Left cardiac atrium (tissue), 4 donors: ENCODE data around the gene CBLB. TPM values are rescaled to one million over a fixed set of nuclear protein-coding genes. Genes with fewer than 3 reads are reported as not detected.

Source experiments
- ATAC-seq, 2 donors: fragments of 200-7000 bp; cut with Tn5 transposase; one replicate each; pipeline ENCODE4 v1.9.1; 2020; ENCODE audit warnings: mild to moderate bottlenecking in 2 of 2, moderate library complexity in 2 of 2
- DNase-seq: peaks from one replicate; pipeline ENCODE4 v3.0.0-alpha.2; 2020
- intact Hi-C, 2 donors: fragments of 100-400 bp; cut with DNase I; formaldehyde crosslinking; loops; one replicate each; pipeline versions ENCODE4 v1.14.1 to v1.15.1; 2022 to 2023
- long read RNA-seq: library from polyadenylated mRNA; unstranded; transcript quantifications from one replicate; pipeline ENCODE4 v2.0.0, GENCODE V29; 2021
- total RNA-seq, 2 donors: library from RNA; stranded (reverse); fragmentation: NEBNext Ultra II Directional; extraction: Animal tissue kit (Norgen Biotek cat#: 25700); gene quantifications; one replicate each; pipeline ENCODE4 v1.2.1, GENCODE V29; 2021
- donor health status: DM: no; HTN: yes; CAD: no.
- donor health status: DM: no; HTN: yes; CAD: no; lungs with severe emphysema.
- donor health status: DM: yes; HTN: yes; CAD: no.
- donor health status: Dilated cardiomyopathy.

CBLB gene
- 10 to 100 TPM; 35.7 to 41.1 TPM for total RNA-seq
- long read RNA-seq, full-length matches to known transcripts, result 4 of 16 reads
- long read RNA-seq, partial matches to known transcripts, result 4 of 16 reads
- long read RNA-seq, other reads (novel, unspliced or antisense), result 8 of 16 reads

DNA sequence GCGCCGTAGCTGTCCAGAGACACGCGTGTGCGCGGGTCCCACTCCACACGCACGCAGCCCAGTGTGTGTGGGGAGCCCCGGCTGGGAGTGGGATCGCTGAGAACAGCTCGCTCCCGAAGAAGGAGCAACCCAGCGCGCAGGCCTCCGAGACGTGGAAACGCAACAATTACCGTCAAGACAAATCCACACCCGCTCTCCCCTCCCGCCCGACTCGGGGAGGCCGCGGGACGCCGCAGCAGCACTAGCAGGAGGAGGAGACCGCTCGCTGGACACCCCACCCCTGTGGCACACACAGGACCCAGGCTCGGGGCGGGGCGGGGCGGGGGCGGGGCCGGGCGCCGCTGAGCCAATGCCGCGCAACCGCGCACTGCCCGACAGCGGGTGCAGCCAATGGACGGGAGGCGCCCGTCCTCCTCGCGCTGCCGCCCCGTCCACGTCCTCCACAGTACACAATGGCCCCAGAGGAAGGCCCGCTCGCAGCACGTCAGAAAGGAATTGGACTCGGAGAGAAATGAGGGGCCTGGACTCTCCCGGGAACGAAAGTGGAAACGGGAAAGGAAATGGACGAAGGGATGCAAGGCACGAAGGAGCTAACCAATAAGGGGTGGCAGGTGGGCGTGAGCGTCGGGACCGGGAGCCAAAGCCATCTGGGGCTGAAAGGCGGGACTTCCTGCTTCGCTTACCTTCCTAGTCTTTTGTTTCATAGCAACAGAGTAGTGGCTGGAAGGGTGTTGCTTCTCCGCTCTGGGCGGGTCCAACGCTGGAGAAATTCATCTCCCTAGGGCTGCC lies at the start of gene CBLB:
Gene CBLB, minus strand, starts transcription at position 271 of the 789 bp plus-strand sequence. CDS start 1,435 bp downstream, outside the sequence.
- ATAC-seq (peak; percentile 95 to 98), DNase-seq (peak; percentile 94)
- intact Hi-C loops, result loop anchor here in 1 of 2 donors (5.0 kb wide), 1 partner anchor 77 kb away; no protein-coding TSS in a partner anchor

DNA sequence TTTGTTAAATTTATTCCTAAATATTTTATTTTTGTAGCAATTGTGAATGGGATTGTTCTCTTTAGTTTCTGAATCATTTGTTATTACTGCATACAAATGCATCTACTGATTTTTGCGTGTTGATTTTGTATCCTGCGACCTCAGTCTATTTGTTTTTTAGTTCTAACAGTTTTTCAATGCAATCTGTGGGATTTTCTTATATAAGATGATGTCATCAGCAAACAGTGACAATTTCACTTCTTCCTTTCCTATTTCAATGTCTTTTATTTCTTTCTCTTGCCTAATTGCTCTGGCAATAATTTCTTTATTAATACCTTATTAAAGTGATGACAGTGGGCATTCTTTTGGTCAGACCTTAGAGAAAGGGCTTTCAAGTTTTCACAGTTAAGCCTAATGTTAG lies 48.0 kb upstream of the CBLB start:
- DNase-seq (no peak), ATAC-seq (no peak)
- intact Hi-C loops, result no loop called here

DNA sequence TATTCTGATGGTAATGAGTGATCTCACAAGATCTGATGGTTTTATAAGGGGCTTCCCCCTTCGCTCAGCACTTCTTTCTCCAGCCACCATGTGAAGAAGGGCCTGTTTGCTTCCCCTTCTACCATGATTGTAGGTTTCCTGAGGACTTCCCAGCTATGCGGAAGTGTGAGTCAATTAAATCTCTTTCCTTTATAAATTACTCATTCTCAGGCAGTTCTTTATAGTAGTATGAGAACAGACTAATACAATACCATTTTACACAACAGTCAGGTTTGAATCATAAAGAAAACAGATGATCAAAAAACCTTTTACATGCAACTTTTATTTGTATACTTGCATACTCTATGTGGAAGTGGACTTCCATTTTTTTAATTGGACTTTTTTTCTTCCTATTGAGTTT lies 46.7 kb upstream of the CBLB start:
- intact Hi-C loops, result no loop called here
- no peak for DNase-seq
- ATAC-seq, result no peak

DNA sequence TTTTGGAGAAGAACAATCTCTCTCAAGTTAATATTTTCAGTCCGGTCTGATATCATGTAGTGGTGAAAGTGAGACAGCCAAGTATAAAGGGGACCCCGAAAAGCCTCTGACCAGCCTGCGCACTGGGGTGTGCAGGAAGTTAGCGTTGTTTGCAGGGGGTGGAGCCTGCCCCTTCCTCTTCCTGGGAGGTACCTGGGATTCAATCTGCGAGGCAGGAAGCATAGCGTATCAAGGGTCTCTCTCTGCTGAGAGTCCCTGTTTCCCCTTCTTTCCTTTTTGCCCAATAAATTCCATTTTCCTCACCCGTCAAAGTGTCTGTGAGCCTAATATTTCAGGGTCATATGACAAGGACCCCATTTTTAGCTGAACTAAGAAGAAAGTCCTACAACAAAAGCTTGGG lies 44.8 kb upstream of the CBLB start:
- intact Hi-C loops, result no loop called here
- ATAC-seq (no peak), DNase-seq (no peak)

DNA sequence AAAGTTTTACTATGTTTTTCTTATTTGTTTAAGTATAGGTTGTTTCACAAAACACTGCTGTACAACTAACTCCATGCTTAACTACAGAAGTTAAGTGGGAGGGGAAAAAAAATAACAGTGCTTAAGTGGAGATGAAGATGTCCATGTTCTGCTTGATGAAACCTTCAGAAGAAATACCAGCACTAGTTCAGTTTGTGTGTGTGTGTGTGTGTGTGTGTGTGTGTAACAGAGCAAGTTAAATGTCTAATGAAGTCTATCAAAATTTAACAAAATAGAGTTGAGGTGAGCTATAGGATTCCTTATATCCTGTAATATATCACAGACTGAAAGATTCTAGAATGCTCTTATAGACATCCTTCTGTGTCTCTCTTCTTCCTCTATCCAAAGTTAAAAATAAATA lies 44.1 kb upstream of the CBLB start:
- DNase-seq, result no peak
- intact Hi-C loops, result no loop called here
- no peak for ATAC-seq

DNA sequence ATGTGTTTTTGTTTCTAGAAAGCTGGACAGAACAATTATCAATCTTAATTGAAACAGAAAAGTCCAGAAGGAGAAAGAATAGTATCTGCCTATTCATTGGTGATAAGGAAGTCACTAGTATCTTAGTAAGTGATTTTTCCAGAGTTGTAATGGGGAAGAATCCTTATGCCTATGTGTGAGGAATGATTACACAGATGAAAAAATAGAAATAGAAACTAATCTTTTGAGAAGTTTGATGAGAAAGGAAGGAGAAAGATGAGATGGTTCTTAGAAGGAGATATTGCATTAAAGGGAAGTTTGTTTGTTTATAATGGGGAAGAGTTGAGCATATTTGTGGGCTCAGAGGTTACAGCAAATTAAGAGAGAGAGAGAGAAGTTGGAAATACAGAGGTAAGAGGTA lies 42.7 kb upstream of the CBLB start:
- DNase-seq (no peak), ATAC-seq (no peak)
- intact Hi-C loops, result no loop called here

DNA sequence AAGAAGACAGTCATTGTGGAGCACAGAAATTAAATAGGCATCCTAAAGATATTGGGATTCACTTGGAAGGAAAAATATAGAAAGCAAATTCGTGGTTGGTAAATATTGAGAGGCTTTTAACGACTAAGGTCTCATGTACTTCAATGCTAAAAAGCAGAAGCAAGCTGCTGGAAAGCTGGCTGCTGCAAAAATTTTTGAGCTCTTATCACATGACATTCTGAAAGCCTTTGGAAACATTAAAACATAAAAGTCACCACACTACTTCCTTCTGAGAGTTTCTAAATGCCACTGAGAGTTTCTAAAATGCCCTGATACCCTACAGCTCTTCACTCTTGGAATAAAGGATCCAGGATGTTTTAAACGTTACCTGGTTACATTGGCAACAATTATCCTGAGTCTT lies 39.0 kb upstream of the CBLB start:
- peak in 1 of 2 donors; percentile 40 for ATAC-seq
- no peak for DNase-seq
- intact Hi-C loops, result no loop called here

DNA sequence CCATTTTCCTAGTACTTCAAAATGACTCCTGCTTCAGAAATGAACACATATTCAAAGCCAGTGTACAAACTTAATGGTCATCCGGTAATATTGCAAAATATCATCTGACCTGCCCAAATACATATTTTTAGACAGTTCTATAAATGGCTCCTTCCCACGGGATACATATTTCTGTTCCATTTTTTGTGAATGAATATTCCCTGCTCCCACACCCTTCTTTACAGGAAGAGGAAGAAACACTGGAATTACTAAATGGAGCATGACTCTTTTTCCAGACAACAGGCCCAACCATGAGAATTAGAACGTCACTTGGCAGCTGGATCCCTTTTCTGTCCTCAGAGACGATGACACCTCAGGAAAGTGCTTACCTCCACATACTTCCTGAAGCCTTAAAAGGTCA lies 38.0 kb upstream of the CBLB start:
- peak; percentile 79 to 87 for ATAC-seq
- intact Hi-C loops, result no loop called here
- DNase-seq, result peak; percentile 34

DNA sequence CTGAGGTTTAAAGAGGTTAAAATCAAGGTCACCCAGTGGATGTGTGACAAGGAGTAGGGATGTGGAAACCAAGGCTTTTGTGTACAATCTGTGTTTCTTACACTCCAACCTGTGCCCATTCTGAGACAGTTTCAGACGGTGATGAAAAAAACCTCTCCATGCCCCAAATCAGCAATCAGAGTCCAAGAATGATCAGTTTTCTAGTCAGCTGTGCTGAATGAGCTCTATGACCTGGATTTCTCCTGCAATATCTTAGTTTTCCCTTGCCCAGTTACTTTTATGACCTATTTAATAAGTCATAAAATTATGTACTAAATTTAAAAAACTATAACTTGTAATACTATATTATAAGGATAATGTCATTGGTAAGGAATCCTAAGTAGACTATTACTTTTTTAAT lies 37.5 kb upstream of the CBLB start:
- ATAC-seq (peak; percentile 36 to 38), DNase-seq (no peak)
- intact Hi-C loops, result no loop called here

DNA sequence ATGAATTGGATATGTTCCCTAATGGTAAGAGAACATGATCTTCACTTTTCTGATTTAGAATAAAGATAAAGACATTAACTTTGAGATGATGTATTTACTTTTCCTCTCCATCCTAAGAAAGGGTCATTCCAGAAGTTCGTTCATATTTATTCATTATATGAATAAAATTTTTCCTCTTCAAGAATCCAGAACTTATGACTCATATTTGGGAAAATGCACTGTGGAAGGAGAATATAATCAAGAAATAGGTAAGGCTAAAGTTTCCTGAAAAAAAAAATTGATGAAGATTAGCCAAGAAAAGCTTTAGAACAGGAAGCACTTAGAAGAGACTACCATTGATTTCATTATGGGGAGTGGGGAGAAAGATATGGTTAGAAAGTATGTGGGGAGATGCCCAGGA lies 36.5 kb upstream of the CBLB start:
- intact Hi-C loops, result no loop called here
- ATAC-seq (no peak), DNase-seq (no peak)

DNA sequence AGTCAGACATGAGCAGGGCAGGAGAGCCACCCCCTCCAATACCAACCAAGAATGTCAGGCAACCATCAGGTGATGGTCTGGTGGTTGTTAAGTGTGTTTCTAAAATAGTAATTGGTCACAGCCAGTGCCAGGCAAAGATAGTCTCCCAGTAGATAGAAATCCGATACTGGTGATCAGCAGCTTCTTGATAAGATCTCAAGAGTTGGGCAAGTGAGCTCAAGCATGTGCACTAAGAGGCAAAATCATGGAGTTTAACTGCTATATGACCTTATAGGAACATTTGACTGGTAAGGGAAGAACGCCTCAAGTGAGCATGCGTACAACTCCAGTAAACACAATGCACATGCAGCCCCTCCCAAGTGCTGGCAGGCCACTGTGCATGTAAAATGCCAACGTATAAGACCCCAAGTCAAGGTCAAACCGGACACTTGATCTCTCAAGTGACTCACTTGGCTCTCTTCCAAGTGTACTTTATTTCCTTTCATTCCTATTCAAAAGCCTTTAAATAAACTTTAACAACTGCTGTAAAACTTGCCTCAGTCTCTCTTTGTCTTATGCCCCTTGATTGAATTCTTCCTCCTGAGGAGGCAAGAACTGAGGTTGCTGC lies 36.0 kb upstream of the CBLB start:
- intact Hi-C loops, result no loop called here
- DNase-seq, result no peak

DNA sequence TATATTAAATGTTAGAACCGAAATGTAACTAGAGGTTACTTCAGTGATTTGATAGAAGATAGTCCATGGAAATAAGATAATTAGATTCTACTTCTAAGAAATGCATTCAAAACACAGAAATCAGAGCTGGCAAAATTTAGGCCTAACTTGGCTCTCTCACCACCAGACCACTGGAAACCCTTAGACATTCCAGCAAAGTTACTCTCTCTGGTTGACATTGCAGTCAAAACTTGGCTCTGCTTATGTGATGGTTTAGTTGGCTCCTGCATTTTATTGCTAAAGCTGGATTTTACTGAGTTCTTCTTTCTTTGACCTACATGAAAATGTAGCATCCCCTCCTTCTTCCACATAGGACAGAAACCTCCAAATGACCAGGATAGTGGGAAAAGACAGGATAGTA lies 35.4 kb upstream of the CBLB start:
- ATAC-seq (no peak), DNase-seq (no peak)
- intact Hi-C loops, result no loop called here

More for the DNA sequence above, 36.0 kb upstream of the CBLB start:
- no peak for ATAC-seq

DNA sequence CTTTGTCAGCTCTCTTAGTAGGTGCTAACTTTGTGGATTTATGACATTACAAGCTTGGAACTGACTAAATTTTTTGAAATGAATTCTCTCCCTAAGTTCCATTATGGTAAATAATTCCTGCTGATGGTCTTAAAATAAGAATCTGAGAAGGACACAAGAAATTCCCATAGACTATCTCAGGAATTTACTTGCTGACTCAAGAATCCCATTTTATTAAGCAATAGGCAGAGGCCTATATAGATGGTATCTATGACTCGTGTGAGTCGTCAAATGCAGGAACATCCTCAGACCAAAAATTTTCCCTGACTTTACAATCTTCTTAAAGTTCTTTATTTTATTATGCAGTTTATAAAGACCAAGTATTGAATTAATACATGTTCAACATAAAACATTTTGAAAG lies 30.7 kb upstream of the CBLB start:
- intact Hi-C loops, result no loop called here
- ATAC-seq (no peak), DNase-seq (no peak)

DNA sequence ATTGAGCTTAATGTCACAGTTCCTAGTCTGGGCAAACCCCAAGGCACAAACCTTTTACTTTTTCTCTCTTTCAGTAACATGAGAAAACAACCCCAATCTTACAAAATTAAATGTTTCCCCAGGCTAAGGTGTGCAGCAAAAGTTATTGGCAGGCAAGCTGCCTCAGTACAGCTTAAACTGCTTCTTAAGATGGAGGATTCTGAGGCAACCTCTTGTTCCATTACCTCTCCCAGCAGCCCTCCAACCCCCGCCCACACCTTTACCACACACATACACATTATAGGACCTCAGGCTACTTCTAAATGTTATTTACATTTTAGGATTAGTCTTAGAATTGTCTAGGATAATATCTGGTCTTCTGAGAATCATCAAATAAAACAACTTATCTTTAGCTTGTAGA lies 22.3 kb upstream of the CBLB start:
- intact Hi-C loops, result no loop called here
- ATAC-seq, result no peak
- no peak for DNase-seq

DNA sequence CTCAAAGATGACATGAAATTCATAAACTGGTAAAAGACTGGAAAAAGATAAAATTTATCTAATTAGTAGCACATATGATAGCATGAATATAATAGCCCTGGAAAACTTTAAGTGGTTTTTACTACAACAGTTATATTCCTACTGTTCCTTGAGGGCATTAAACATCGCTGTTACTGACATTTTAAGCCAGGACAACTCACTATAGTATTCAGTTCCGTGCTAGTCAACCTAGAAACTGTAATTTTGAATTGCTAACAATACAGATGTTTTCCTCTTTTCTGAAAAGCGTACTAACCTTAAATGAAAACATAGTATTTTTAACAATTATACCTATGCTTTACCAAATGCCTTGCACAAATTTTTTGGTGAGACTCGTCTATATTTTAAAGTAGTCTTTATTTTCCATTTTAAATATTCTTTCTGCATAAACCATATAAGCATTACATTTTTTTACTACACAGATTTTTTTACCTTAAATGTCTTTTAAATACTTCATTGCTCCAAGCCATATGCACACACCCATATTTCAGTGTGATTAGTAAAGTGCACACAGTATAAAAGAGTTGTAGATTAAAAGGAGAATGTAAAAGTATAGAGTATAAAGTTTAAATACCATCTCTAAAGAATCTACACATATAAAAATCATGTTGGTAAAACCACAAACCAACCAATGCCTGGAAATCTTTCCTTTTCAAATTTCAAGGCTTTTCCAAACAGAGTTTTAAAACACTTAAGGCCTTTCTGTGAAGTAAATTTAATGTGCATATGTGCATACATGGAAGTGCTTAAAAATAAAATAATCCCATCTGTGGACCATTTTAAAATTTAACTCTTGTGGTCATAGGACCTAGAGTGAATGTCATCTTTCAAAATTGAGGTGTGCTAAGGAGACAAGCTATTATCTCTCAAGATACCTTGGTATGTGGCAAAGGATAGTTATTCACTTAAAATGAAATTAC lies 20.1 kb upstream of the CBLB start:
- DNase-seq (no peak), ATAC-seq (no peak)
- intact Hi-C loops, result no loop called here

DNA sequence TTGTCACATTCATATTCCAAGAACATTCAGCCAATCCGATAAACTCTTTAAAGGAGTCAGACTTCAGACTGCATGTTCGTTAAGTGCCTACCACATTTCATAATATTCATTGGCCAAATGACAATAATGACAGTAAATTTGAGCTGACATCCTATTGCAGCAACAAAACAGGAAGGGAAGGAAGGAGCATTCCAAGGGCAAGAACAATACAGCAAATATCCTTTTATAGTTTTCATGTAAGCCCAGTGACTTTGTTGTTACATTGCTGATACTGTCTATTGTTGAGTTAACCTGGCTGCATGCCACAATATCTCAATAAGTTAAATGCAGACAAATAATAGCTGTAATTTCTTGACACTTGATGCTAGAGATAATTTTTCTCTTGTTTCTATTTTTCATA lies 16.4 kb upstream of the CBLB start:
- DNase-seq (no peak), ATAC-seq (peak in 1 of 2 donors; percentile 34)
- intact Hi-C loops, result no loop called here

DNA sequence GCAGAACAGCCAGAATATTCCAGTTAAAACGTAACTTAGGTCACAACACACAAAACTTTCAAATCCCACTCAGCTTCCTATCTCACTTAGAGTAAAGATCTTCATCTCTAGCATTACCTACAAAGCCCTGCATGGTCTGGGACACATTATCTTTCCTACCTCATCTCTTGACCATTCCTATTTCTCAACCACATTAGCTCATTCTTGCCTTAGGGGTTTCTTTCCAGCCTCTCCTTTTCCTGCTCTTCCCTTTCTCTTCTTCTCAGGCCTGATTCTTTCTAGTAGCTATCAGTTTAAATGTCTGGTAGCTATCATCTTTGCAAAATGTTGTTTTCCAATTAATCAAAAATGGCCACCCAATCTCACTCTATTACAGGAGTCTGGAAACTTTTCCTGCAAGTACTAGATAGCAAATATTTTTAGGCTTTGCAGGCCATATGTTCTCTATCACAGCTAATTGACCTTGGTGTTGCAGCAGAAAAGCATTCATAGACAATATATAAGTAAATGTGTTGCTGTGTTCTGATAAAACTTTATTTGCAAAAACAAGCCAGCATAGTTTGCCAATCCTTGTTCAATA lies 15.1 kb upstream of the CBLB start:
- no peak for ATAC-seq

DNA sequence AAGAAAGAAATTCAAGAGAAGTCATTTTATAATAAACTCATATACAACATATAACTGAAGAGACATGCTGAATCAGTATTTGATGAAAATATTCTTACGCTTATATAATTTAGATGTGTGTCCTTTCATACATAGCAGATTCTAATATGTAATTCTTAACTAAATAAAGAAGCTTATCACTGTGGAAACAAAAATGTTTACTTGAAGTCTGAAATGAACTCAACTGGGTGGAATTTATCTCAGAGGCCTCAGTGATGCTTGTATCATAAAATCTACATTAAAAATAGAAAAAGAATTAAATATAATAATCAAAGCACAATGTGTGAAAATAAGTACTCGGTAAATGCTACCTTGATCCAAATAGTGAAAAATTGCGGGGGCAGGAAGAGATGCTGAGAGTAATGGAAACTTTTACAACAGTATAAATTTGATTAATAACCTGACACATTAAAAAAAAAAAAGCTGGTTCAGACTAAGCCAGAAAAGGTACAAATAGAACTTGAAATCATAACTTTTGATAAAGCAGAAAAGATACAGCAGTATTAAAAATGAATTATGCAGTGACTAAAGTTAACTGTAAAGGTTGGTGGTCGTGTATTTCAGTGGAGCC lies 12.0 kb upstream of the CBLB start:
- ATAC-seq, result no peak
- no peak for DNase-seq
- intact Hi-C loops, result no loop called here

More for the DNA sequence above, 15.1 kb upstream of the CBLB start:
- intact Hi-C loops, result no loop called here
- no peak for DNase-seq

DNA sequence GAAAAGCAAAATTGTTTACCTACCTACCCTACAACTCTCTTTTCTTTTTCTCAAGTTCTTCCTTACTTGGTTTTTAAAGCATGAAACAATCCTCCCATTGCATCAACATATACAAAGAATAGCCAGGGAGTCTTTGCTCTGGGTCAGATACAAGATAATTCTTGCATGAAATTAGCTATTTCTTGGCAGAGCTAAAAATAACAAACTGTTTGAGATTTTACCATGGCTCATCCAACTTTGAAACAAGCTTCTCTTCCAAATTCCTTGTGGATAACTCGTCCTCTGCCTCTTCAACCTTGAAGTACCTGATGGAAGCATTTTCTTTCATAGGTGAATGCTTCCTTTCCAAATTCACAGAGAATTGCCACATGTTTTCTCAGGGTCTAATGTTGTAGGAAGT lies 9.2 kb upstream of the CBLB start:
- ATAC-seq (peak in 1 of 2 donors; percentile 60), DNase-seq (no peak)
- intact Hi-C loops, result no loop called here
